SIG-M5 (cell line): ENCODE data around the gene CISD2.
"Not testable (repeated sequence)": the region's sequence is repeated elsewhere in the genome, so short reads cannot be mapped to it uniquely, and the experiment has no call there.

Experiments
- DNase-seq: peaks from one replicate; lab custom pipeline; 2025; lab: John Stamatoyannopoulos, UW

CISD2 gene

GRCh38 chr4:102850370-102850769, 18.4 kb upstream of the CISD2 start:
- no peak for DNase-seq

DNA sequence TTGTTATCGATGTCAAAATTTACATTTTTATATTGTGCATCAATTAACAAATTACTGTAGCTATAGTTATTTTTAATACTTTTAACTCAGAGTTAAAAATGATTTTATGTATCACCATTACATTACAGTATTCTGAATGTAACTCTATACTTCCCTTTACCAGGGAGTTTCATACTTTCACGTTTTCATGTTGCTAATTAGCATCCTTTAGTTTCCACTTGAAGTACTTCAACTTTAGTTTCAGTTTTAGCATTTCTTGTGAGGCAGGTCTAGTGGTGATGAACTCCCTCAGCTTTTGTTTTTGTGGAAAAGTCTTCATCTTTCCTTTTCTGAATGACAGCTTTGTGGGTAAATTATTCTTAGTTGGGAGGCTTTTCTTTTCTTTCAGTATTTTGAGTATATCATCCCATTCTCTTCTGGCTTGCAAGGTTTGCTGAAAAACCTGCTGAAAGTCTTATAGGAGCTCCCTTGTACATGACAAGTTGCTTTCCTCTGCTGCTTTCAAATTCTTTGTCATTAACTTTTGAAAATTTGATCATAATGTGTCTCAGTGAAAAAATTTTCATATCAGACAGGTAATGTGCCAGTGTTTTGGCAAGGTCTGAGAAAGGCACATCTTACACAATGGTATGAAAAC, 9.8 kb upstream of the CISD2 start:
- DNase-seq: no peak

GRCh38 chr4:102860611-102861324, 8.0 kb upstream of the CISD2 start:
- no peak for DNase-seq

DNA sequence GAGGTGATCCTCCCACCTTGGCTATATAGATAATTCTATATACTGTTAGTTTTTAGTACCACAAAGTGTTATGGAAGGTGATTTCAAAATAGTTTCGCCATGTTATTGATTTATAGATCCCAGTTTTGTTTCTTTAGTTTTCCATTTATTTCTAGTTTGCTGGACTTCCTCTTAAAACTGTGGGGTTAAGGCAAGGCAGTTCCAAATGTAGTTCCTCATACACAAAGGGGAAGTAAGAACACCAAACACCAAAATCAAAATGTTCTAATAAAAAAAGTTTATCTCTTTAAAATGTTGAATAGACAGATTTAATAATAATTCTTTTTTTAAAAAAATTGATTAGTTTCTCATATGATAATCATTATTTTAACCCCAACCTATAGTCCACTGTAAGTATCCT, 6.8 kb upstream of the CISD2 start:
- no peak for DNase-seq

DNA sequence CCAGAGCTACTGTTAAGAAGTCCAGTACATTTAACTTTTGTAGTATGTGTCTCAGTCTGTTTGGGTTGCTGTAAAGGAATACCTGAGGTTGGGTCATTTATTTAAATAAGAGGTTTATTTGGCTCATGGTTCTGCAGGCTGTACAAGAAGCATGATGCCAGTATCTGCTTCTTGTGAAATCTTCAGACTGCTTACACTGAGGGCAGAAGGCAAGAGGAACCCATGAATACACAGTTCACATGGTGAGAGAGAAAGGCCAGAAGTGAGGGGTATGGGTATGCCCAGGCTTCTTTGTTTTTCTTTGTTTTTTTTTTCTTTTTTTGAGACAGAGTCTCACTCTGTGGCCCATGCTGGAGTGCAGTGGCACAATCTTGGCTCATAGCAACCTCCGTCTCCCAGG, 6.0 kb upstream of the CISD2 start:
- DNase-seq: no peak

DNA sequence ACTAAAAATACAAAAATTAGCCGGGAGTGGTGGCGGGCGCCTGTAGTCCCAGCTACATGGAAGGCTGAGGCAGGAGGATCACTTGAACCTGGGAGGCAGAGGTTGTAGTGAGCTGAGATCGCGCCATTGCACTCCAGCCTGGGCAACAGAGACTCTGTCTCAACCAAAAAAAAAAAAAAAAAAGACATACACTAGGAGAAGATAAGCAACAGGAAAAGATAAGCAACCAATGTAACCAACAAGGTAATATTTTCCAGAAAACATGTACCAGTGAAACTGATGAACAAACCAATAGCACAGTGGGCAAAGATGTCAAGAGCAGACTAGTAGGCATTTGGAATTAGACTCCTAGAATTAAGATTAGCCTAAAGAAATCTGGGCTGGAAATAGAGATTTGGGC, 3.5 kb upstream of the CISD2 start:
- not testable (repeated sequence) for DNase-seq

DNA sequence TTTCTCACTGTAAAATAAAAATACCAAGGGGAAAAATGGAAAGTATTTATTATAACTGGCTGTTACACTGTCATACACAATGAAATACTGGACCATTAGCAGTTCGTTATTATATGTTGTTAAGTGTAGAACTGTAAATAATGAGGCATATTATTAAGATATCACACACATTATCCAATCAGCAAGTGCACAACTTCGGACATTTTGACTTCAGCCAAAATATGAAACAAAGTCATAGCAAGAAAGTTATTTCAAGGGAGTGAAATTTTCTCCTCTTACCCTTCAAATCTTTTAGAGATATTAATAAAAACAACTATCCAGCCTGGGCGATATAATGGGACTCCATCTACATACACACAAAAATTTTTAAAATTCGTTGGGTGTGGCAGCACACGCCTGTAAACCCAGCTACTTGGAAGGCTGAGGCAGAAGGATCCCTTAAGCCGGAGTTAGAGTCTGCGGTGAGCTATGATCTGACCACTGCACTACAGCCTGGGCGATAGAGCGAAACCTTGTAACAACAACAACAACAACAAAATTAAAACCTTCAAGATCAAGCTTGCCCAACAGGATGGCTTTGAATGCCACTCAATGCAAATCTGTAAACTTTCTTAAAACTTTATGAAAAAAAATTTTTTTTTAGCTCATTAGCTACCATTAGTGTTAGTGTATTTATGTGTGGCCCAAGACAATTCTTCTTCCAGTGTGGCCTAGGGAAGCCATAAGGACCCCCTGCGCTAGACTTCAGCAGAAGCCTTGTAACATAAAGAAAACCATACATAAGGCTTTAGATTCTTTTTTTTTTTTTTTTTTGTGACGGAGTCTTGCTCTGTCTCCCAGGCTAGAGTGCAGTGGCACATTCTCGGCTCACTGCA, 1.3 kb upstream of the CISD2 start:
- no peak for DNase-seq

DNA sequence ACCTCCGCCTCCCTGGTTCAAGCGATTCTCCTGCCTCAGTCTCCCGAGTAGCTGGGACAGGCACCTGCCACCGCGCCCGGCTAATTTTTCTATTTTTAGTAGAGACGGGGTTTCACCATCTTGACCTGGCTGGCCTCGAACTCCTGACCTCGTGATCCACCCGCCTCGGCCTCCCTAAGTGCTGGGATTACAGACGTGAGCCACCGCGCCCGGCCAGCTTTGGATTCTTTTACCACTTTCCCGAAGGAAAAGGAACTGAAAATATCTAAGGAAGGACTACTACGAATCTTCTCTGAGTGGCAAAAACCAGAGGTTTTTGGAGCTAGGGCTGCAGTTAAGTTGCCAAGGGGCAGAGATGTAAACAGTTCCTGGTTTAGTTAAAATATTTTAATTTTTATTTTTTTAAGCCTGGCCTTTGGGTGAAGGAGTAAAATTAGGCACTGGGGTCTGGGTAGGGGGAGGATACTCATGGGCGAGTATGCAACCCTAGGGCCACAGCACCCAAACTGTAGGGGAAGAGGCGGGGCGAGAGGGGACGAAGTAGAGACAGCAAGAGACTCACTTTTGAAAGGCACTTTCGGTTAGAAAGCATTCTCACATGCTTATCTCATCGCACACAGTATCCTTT, 525 bp upstream of the CISD2 start:
- DNase-seq: no peak

DNA sequence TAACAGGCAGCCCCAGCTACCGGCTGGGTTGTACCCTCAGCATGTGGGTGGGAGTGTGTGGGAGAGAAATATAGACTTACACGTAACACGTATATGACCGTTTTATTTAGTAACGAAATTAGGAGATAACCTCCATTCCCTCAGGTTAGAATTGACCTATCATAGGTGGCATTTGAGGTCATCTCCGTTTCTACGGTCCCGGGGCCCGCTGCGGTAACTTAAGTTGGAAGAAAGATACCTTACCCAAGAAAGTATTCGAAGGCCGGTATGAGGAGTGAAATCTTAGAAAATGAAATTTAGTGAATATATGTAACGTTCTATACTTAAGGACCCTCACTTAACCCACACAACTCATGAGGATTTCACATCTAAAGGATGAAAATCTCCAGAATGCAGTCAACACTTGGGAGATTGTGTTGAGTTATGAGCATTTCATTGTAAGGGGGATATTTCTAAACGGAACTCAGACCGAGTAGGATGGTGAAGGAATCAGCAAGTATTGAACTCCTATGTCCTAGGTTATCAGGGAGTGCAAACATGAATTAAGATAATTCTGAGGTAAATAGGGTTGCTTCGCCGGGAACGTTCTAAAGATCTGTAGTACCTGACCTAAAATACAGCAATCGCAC, 891 bp downstream of the CISD2 start:
- DNase-seq: no peak

DNA sequence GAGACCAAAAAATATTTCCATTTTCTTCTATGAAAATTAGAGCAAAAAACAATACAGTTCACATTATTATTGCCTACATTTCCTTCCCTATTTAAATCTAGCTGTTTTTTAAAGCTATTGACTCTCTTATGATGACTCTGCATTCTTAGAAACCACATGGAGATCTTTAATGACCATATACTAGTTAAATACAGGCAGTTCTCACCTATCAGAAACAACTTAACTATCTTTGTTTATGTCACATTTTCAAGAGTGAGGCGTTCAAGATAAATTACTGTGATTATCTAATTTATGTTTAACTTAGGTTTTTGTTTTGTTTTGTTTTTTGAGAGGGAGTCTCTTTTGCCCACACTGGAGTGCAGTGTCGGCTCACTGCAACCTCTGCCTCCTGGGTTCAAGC, 3.0 kb downstream of the CISD2 start:
- no peak for DNase-seq

GRCh38 chr4:102877477-102878106, 8.8 kb downstream of the CISD2 start:
- DNase-seq: not testable (repeated sequence)

- DNase-seq: not testable (repeated sequence)
Measured at GRCh38 chr4:102878349-102878748, 9.6 kb downstream of the CISD2 start.

GRCh38 chr4:102878901-102879300, 10.1 kb downstream of the CISD2 start:
- no peak for DNase-seq

DNA sequence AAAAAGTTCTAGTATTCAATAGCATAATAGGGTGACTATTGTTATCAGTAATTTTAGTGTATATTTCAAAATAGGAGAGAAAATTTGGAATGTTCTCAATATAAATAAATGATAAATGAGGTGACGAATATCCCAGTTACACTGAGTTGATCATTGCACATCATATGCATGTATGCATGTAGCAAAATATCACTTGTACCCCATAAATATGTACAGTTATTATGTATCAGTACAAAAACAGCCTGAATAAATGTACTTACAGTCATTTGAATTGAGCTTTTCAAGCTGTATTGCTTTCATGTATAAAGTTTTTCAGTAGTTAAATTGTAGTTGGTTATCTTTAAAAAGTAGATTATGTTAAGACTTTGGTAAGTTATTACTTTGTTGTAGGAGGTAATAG, 12.6 kb downstream of the CISD2 start:
- no peak for DNase-seq

DNA sequence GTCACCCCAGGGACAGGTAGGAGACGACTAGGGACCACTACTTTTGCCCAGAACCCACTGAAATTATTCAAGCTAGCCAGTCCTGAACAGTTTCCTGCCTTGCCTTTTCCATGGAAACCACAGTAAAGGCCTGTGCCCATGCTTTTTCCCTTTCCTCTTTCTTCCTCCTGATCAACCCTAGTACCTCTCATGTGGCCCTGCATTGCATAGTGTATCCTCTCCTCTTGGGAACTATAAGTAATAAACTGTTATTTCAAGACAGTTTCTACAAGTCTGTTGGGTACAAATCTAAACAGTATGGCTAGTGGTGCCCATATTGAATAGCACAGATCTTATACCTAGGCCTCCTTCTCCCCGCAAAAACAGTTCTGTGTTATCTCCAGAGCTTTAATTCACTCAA, 14.5 kb downstream of the CISD2 start:
- DNase-seq: no peak

- not testable (repeated sequence) for DNase-seq
Measured at GRCh38 chr4:102888570-102888969, 19.8 kb downstream of the CISD2 start.

GRCh38 chr4:102889866-102890265, 21.1 kb downstream of the CISD2 start:
- not testable (repeated sequence) for DNase-seq

GRCh38 chr4:102896547-102896946, 27.8 kb downstream of the CISD2 start:
- not testable (repeated sequence) for DNase-seq

DNA sequence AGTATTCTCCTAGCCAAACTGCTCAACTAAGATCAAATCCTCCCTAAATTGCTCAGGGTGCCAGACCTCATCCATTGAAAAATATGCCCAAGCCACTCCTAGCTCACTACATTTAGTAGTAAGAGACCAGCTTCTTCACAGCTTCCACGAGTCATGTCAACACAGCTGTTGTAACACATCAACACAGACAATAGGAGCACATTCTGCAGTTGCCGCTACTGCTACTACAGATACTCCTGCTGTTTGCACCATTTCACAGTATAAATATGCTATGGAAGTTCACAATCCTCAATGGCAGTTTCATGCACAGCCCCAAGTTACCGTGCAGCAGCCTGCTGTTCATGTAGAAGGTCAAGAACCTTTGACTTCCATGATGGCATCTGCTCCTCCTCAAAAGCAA, 28.8 kb downstream of the CISD2 start:
- DNase-seq: not testable (repeated sequence)

DNA sequence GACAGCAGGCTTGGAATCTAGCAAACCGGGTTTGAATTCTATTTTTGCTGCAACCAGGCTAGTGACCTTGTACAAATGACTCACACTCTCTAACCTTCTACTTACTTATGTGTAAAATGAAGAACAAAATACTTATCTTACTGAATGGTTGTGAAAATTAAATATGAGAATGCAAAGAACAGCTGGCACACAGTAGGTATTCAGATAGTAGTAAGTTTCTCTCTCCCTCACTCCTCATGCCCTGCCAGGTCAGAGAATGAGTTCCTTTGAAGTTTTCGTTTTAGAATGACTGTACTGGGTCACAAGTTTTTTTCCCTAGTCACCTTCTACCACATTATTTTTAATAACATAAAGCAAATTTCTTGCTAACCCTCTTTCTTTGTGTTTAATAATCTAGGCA, 33.0 kb downstream of the CISD2 start:
- DNase-seq: no peak

- DNase-seq: no peak
Measured at GRCh38 chr4:102918859-102919258, 50.1 kb downstream of the CISD2 start.
